ENCODE results near the gene MKNK1. TPM values are rescaled to one million over a fixed set of nuclear protein-coding genes. Genes with fewer than 3 reads are reported as not detected.

The MKNK1 gene
- polyA plus RNA-seq, 1 donor (not counting 4 experiments of a cell fraction or from before 2014, with no cell fraction given) = 55.7 TPM

- Histone ChIP-seq H4K20me1 (ENCODE audit: control insufficient read depth, extremely low read depth, insufficient read depth, low read length) (no peaks in the 10 kb centered on the region), H3K4me1 (ENCODE audit: control insufficient read depth, extremely low read depth, insufficient read depth, low read length) (no peaks in the 10 kb centered on the region), H3K27me3 (ENCODE audit: control insufficient read depth, extremely low read depth, insufficient read depth, low read length) (no peaks in the 10 kb centered on the region), H3K36me3 (ENCODE audit: control insufficient read depth in 2 of 2, extremely low read depth in 1 of 2, insufficient read depth in 2 of 2, low read length in 2 of 2) (peaks cover 38 to 48% of the 10 kb centered on the region in 2 experiments), H3K9me1 (ENCODE audit: control insufficient read depth, extremely low read depth, insufficient read depth, low read length) (no peaks in the 10 kb centered on the region), H2AFZ (ENCODE audit: control insufficient read depth, low read length) (no peak overlapping the region), H3K4me3 (ENCODE audit: control insufficient read depth in 2 of 3, extremely low read depth in 1 of 3, insufficient read depth in 2 of 3, low read depth in 1 of 3, low read length in 3 of 3) (no peak overlapping the region), H3K4me2 (ENCODE audit: control insufficient read depth, extremely low read depth, insufficient read depth, low read depth, low read length) (no peak overlapping the region), H3K27ac (ENCODE audit: control insufficient read depth, insufficient read depth, low read length) (no peak overlapping the region), H3K79me2 (ENCODE audit: control insufficient read depth, insufficient read depth, low read length) (no peaks in the 10 kb centered on the region), H3K9ac (ENCODE audit: control insufficient read depth, extremely low read depth, insufficient read depth, low read length) (no peak overlapping the region), H3K9me3 (ENCODE audit: control insufficient read depth, low read depth, low read length) (no peaks in the 10 kb centered on the region)
- dilution Hi-C loops (cut with MboI; ENCODE audit: extremely low pct_ligation_motif_present, low sequenced_read_pairs) = no loop called here
- TF ChIP-seq EZH2 (IDR thresholded peaks at IDR 0.05; ENCODE audit: low read length) (no peak), CTCF (optimal IDR thresholded peaks at IDR 0.05 in 1 of 3, IDR thresholded peaks at IDR 0.05 in 1 of 3, conservative IDR thresholded peaks at IDR 0.05 in 1 of 3; ENCODE audit: extremely low read depth in 1 of 3, insufficient read depth in 2 of 3, low read length in 3 of 3) (no peak)
- DNase-seq (ENCODE audit: low read depth, low spot score) (no peak), FAIRE-seq (no peak)
These were observed 23.7 kb downstream of the MKNK1 start for GRCh38 chr1:46580140-46580903.

- FAIRE-seq (no peak), DNase-seq (ENCODE audit: low read depth, low spot score) (no peak)
- no peak for TF ChIP-seq EZH2 (IDR thresholded peaks at IDR 0.05; ENCODE audit: low read length)
- Histone ChIP-seq H3K27ac (ENCODE audit: control insufficient read depth, insufficient read depth, low read length) (no peak overlapping the region), H3K79me2 (ENCODE audit: control insufficient read depth, insufficient read depth, low read length) (no peaks in the 10 kb centered on the region), H3K9ac (ENCODE audit: control insufficient read depth, extremely low read depth, insufficient read depth, low read length) (no peak overlapping the region), H2AFZ (ENCODE audit: control insufficient read depth, low read length) (no peak overlapping the region), H3K36me3 (ENCODE audit: control insufficient read depth in 2 of 2, extremely low read depth in 1 of 2, insufficient read depth in 2 of 2, low read length in 2 of 2) (peaks cover 31 to 35% of the 10 kb centered on the region in 2 experiments), H3K9me1 (ENCODE audit: control insufficient read depth, extremely low read depth, insufficient read depth, low read length) (no peaks in the 10 kb centered on the region), H3K27me3 (ENCODE audit: control insufficient read depth, extremely low read depth, insufficient read depth, low read length) (no peaks in the 10 kb centered on the region), H4K20me1 (ENCODE audit: control insufficient read depth, extremely low read depth, insufficient read depth, low read length) (no peaks in the 10 kb centered on the region), H3K4me1 (ENCODE audit: control insufficient read depth, extremely low read depth, insufficient read depth, low read length) (no peaks in the 10 kb centered on the region), H3K4me2 (ENCODE audit: control insufficient read depth, extremely low read depth, insufficient read depth, low read depth, low read length) (no peak overlapping the region), H3K9me3 (ENCODE audit: control insufficient read depth, low read depth, low read length) (no peaks in the 10 kb centered on the region), H3K4me3 (ENCODE audit: control insufficient read depth in 2 of 3, extremely low read depth in 1 of 3, insufficient read depth in 2 of 3, low read depth in 1 of 3, low read length in 3 of 3) (no peak overlapping the region)
- dilution Hi-C loops (cut with MboI; ENCODE audit: extremely low pct_ligation_motif_present, low sequenced_read_pairs) = no loop called here
These were observed 26.4 kb downstream of the MKNK1 start for GRCh38 chr1:46577671-46578070.
